GM18505 (cell line): ENCODE measurements around the gene WWP2.

Source experiments
- ATAC-seq: cut with Tn5 transposase; IDR thresholded peaks from one replicate; pipeline ENCODE4 v1.9.1; 2021; ENCODE audit not compliant: unreplicated experiment
- POLR2A ChIP-seq: IDR thresholded peaks from 4 replicates; pipeline ENCODE4 v1.6.1; 2011; ENCODE audit warnings: borderline replicate concordance; ENCODE audit not compliant: insufficient read depth, insufficient read length; ENCODE audit errors: extremely low read depth

The WWP2 gene

DNA sequence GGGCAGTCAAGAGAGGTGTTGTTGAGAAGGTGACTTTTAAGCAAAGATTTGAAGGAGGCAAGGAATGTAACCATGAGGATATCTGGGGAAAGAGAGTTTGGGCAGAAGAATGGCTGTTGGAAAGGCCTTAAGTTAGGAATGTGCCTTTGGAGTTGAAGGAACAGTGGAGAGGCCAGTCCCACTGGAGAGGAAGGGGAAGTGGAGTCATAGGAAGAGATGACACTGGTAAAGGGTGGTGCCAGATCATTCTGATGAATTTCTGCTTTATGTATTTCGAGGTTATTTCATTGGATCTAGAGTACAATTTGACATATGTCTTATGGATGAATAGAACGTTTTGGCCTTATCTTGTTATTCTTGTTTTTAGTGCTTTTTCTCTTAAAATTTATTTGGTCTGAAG, 93.5 kb downstream of the WWP2 start:
- no peak for TF ChIP-seq POLR2A
- ATAC-seq: no peak

DNA sequence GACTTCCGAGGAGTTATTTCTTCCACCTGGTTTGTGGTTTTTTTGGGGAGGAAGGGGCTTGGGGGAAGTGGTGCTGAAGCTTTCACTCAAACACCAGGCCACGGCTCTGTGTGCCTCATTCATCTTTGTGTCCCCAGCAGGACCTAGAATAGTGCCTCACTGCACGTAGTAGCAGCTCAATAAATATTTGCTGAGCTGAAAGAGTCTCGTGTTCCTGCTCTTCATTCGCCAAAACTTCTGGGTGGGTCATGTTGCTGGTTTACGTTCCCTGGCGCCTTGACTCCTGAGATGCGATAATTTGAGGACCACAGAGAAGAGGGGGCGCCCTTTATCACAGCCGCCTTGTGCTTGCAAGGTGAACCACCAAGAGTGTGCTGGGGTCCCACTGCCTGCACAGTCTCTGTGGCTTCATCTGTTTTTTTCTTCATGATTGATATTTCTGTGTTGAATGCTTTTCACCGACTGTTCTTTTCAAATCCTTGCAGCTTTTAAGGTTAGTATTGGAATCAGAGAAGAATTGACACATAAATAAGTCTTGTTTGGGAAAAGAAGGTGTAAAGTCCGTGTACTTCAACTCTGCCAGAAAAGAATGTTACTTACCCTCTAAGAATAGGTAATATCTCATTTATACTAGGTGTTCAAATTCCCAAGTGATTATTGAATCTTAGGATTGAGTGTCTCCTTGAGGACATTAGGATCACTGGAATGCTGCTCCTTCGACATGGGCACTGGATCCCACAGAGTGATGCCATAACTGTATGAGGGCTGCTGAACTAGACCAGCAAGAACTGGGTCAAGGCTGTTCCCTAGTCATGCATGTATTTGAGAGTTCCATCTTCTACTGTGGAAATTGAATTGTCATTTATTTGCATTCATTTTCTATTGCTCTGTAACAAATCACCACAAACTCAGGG, 96.3 kb downstream of the WWP2 start:
- TF ChIP-seq POLR2A: no peak
- ATAC-seq: no peak

DNA sequence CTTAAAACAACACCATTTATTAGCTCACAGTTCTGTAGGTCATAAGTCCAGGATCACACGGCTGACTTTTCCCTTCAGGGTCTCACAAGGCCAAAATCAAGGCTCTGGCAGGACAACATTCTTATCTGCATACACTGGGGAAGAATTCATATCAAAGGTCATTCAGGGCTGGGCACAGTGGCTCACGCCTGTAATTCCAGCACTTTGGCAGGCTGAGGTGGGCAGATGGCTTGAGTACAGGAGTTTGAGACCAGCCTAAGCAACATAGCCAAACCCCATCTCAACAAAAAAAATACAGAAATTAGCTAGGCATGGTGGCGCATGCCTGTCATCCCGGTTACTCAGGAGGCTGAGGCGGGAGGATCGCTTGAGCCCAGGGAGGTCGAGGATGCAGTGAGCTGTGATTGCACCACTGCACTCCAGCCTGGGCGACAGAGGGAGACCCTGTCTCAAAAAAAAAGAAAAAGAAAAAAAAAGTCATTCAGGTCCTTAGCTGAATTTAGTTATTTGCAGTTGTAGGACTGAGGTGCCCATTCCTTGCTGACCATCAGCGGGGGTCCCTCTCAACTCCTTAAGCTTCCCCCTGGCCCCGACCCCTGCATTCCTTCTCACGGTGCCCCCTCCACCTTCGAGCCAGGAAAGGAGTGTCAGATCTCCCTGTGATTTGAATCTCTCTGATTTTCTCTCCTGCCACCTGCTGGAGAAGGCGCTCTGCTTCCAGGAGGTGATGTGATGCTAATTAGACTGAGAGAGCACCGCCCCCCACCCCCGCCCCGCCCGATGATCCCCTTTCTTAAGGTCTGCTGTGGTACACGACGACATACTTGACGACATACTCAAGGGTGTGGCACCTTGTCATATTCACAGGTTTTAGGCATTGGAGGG, 97.2 kb downstream of the WWP2 start:
- TF ChIP-seq POLR2A: no peak
- no peak for ATAC-seq

DNA sequence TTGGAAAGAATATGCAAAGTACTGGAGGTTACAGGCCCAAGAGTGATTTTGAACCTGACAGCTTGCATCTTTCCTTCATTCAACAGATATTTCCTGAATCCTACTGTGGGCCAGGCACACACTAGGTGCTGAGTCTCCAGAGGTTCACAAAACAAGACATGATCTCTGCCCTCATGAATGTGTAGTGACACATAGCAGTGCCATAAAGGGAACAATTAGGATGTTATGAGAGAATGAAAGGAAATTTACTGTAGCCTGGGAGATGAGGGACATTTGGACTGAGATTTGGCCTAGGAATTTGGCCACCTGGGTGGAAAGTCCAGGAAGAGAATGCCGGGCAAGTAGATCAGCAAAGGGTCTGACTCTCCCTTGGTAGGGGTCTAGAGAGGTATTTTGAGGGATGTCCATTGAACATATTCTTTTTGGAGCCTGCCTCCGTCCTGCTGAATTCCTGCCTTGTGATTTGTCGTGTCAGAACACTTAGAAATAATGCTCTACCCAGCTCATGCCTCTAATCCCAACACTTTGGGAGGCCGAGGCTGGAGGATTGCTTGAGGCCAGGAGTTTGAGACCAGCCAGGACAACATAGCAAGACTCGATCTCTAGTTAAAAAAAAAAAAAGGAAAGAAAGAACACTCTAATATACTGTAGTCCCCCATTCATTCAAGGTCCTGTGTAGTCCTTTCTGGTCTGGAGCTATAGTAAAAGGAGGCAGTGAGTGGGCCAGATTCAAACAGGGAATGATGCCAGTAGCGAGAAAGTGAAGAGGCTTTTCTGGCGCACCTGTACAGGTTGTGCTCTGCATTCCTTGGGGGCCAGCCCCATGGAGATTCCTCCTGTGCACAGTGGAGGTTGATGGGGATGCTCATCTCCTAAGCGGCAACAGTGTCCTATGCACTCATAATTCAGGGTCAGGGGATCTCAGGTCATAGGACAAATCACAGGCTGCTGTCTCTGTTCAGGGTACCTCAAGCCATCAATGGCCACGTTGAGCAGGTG, 98.4 kb downstream of the WWP2 start:
- TF ChIP-seq POLR2A: no peak
- ATAC-seq: no peak

DNA sequence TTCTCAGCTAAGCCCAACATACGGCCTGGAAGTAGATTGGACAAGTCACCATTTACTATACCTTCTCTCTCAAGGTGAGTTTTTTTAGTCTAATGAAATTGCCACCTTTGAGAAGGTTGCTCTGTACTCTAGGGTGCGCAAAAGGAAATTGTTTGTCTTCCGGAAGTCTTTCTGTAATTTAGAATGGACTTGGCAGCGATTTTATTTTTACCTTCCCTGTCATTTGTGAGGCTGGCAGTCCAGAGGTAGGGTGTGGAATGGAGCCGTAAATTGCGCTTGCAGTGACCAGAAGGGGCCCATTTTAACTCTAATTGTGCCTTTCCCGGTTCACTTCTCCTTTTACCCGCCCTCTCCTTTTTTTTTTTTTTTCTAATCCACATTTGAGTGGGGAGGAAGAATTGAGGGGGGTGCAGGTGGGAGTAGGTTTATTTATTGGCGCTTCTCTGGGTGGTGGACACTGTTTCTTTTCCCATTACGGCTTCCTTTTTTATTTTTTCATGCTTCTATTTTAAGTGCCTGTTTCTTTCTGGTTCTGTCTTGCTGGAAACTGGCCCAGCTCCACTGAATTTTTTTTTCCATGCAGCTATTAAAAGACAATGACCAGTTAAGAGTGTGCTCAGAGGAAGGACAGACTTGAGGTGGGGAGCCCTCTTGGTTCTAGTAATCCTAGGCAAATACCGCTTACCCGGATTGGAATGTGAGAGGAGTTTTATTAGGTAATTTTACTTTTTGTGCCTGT, 99.3 kb downstream of the WWP2 start:
- no peak for TF ChIP-seq POLR2A

DNA sequence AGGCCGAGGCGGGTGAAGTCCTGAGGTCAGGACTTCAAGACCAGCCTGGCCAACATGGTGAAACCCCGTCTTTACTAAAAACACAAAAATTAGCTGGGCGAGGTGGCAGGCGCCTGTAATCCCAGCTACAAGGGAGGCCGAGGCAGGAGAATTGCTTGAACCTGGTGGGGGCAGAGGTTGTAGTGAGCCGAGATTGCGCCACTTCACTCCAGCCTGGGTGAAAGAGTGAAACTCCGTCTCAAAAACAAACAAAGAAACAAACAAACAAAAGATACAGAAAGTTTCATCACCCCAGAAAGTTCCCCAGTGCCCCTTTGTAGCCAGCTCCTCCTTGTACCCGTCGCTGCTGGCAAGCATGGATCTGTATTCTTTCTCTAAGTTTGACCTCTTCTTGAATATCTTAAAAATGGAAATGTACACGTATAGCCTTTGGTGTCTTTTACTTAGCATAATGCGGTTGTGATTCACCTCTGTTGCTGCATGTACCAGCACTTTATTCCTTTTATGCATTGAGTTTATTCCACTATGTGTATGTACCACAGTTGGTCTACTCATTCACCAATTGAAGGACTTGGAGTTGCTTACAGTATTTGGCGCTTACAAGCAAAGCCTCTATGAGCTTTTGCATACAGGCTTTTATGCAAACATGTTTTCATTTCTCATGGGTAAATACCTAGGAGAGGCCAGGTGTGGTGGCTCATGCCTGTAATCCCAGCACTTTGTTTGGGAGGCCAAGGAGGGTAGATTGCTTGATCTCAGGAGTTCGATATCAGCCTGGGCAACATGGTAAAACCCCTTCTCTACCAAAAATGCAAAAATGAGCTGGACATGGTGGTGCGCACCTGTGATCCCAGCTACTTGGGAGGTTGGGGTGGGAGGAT, 101.5 kb downstream of the WWP2 start:
- ATAC-seq: no peak
- TF ChIP-seq POLR2A: no peak

More for the DNA sequence above, 99.3 kb downstream of the WWP2 start:
- no peak for ATAC-seq

DNA sequence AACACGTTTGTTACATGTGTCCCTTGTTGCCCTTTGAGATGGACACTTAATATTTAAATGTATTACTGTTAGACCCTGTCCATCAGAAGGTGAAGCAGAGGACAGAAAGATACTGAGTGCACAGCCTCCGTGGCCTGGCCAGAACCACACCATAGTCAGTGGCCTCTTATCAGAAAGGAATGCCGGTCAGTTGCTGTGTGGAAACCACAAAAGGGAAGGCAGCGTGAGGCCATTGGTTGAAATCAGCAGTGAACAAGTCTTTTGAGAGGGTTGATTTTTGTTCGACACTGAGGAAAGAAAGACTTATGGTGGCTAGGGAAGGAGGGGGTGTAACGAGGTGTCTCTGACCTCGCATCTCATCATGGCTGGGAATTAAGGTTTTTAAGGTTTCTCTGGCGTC, 103.6 kb downstream of the WWP2 start:
- ATAC-seq: no peak
- TF ChIP-seq POLR2A: no peak

DNA sequence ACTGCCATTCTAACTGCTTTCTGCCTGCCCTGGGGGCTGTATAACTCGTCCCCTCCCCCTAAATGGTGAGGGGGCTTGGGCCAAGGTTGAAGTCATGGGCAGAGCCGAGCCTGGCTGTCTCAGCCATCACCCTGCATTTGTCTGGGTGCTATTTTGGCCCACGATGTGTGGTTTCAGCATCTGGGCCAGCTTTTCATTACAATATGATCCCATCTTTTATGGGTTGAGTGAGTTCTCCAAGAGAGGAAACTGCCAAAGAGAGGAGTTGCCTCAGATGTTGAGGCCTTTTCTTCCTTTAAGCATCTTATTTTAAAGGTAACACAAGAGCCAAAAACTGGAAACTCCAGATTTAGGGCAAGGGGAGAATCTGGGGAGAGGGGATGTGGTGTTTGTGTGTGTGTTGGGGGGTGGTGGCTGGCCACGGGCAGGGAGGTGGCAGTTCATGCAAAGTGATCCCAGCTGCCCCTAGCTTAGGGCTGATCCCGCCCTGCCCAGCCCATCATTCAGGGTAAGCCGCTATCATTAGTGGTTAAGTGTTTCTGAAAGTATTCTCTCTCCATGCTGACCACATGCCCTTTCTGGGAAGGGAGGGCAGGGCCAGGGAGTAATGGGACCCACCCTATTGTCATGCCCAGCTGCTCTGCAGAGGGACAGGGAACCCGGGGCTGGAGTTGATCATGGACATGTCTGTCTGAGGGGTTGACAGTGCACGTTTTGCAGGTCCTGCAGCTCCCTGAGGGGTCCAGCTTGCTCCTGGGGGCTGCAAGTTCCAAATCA, 105.8 kb downstream of the WWP2 start:
- no peak for TF ChIP-seq POLR2A
- no peak for ATAC-seq

DNA sequence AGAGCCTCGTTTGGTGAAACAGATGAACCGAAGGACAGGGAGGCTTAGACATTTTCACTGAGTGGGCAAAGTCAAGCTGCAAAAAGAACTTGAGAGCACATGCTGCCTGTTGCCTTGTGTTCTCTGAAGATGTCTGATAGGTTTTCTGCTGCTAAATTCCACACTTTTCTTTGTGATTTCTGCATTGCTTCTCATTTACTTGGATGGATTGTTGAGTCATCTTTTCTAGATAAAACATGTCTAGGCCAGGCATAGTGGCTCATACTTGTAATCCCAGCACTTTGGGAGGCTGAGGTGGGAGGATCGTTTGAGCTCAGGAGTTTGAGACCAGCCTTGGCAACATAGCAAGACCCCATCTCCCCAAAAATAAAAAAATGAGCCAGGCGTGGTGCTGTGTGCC, 108.6 kb downstream of the WWP2 start:
- TF ChIP-seq POLR2A: no peak
- no peak for ATAC-seq

DNA sequence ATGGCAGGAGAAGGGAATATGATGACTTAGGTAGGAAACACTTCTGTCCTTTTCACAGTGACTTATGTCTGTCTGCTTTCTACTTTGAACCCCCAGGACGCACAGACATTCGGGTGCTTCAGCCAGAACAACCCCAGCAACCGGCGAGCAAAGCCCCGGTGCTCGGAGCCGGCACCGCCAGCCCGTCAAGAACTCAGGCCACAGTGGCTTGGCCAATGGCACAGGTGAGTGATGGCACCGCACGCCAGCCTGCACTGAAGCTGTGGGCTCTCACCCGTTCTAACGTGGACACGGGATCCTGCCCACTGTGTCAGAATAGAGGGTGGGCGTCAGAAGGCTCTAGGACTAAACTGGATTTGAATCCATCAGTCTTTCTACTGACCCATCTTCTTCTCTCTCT, 109.6 kb downstream of the WWP2 start:
- no peak for ATAC-seq

More for the DNA sequence above, 109.6 kb downstream of the WWP2 start:
- TF ChIP-seq POLR2A: no peak
